Measurements from ENCODE around the gene CXCR1.
"Not testable (repeated sequence)": the region's sequence is repeated elsewhere in the genome, so short reads cannot be mapped to it uniquely, and the experiment has no call there.

Gene CXCR1

GRCh38 chr2:218186355-218186766 is 19.6 kb upstream of the CXCR1 start:
- peak; percentile 54 to 64 (median 64) for TF ChIP-seq CTCF (IDR thresholded peaks at IDR 0.05; ENCODE audit: unreplicated experiment in 3 of 3)
- H3K4me1 Mint-ChIP-seq = peaks cover 16% of the 10 kb centered on the region
- H3K36me3 Mint-ChIP-seq (ENCODE audit: low read depth) = no peaks in the 10 kb centered on the region
- no peaks in the 10 kb centered on the region for H3K9me3 Mint-ChIP-seq
- no peak overlapping the region for H3K27ac Mint-ChIP-seq
- H3K27me3 Mint-ChIP-seq (ENCODE audit: low read depth) = peaks cover 5% of the 10 kb centered on the region
- H3K4me3 Mint-ChIP-seq = no peak overlapping the region

GRCh38 chr2:218184331-218184730 is 17.6 kb upstream of the CXCR1 start:
- Mint-ChIP-seq H3K27me3 (ENCODE audit: low read depth) (peaks cover 14% of the 10 kb centered on the region), H3K27ac (no peak overlapping the region), H3K4me1 (peaks cover 16% of the 10 kb centered on the region), H3K4me3 (no peak overlapping the region), H3K36me3 (ENCODE audit: low read depth) (no peaks in the 10 kb centered on the region), H3K9me3 (no peaks in the 10 kb centered on the region)
- TF ChIP-seq CTCF (IDR thresholded peaks at IDR 0.05; ENCODE audit: unreplicated experiment in 3 of 3) = no peak

- peaks cover 14% of the 10 kb centered on the region for H3K27me3 Mint-ChIP-seq (ENCODE audit: low read depth)
- H3K27ac Mint-ChIP-seq = no peak overlapping the region
- no peak overlapping the region for H3K4me3 Mint-ChIP-seq
- no peaks in the 10 kb centered on the region for H3K4me1 Mint-ChIP-seq
- TF ChIP-seq CTCF (IDR thresholded peaks at IDR 0.05; ENCODE audit: unreplicated experiment in 3 of 3) = no peak
- H3K9me3 Mint-ChIP-seq = no peaks in the 10 kb centered on the region
- H3K36me3 Mint-ChIP-seq (ENCODE audit: low read depth) = no peaks in the 10 kb centered on the region
These were observed 13.8 kb upstream of the CXCR1 start for GRCh38 chr2:218180467-218181114.

GRCh38 chr2:218179782-218180181 is 13.0 kb upstream of the CXCR1 start:
- Mint-ChIP-seq H3K9me3 (no peaks in the 10 kb centered on the region), H3K4me1 (no peaks in the 10 kb centered on the region)
- TF ChIP-seq CTCF (IDR thresholded peaks at IDR 0.05; ENCODE audit: unreplicated experiment in 3 of 3) = no peak

GRCh38 chr2:218172845-218173244 is 6.1 kb upstream of the CXCR1 start:
- Mint-ChIP-seq H3K9me3 (no peaks in the 10 kb centered on the region), H3K27ac (no peak overlapping the region), H3K4me3 (no peak overlapping the region), H3K4me1 (no peaks in the 10 kb centered on the region), H3K36me3 (ENCODE audit: low read depth) (no peaks in the 10 kb centered on the region), H3K27me3 (ENCODE audit: low read depth) (peaks cover 18% of the 10 kb centered on the region)
- no peak for TF ChIP-seq CTCF (IDR thresholded peaks at IDR 0.05; ENCODE audit: unreplicated experiment in 3 of 3)

More at GRCh38 chr2:218179782-218180181, 13.0 kb upstream of the CXCR1 start:
- no peak overlapping the region for H3K4me3 Mint-ChIP-seq
- peaks cover 14% of the 10 kb centered on the region for H3K27me3 Mint-ChIP-seq (ENCODE audit: low read depth)
- no peak overlapping the region for H3K27ac Mint-ChIP-seq
- H3K36me3 Mint-ChIP-seq (ENCODE audit: low read depth) = no peaks in the 10 kb centered on the region

- peaks cover 29% of the 10 kb centered on the region for H3K27me3 Mint-ChIP-seq (ENCODE audit: low read depth)
- not testable (repeated sequence) for H3K4me1 Mint-ChIP-seq
These were observed 5.0 kb upstream of the CXCR1 start for GRCh38 chr2:218171744-218172143.

More at GRCh38 chr2:218171744-218172143, 5.0 kb upstream of the CXCR1 start:
- not testable (repeated sequence) for H3K36me3 Mint-ChIP-seq (ENCODE audit: low read depth); H3K27ac Mint-ChIP-seq; H3K9me3 Mint-ChIP-seq; H3K4me3 Mint-ChIP-seq

All from nephron (organoid).